Activated CD8-positive, alpha-beta memory T cell treated with anti-CD3 and anti-CD28 coated beads, Interleukin-2, amount 50 U/mL, for 48 hours (primary cell): Measurements from ENCODE around the gene CHCHD6.

Experiments used
- DNase-seq: peaks from one replicate; pipeline ENCODE4 v3.0.0-alpha.2; 2020

Gene CHCHD6

DNA sequence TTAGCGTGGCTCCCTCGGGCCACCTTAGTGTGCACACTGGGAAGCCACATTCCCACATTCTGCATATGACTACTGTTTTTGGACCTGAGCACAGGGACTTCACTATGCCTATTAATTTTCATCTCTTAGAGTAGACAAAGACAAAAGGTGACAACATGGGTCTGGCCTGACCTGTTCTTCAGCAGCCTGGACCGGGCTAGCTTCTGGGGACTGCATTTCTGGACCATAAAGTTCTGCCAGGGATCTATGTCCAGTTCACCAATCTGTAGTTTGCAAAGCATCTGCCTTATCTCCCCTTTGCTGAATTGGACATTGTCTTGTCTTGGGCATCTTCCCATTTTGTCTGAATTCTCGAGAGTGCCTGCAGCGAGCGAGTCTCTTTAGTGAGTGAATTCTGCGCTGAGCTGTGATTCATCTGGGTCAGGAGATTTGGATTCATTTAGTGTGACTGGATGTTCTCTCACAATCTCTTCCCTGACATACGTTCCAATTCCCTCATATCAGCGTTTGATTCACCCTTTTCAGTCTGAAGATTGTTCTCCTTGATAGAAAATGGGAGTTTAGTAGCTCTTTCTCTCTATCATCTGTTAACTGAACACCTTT, 166.7 kb downstream of the CHCHD6 start:
- no peak for DNase-seq

DNA sequence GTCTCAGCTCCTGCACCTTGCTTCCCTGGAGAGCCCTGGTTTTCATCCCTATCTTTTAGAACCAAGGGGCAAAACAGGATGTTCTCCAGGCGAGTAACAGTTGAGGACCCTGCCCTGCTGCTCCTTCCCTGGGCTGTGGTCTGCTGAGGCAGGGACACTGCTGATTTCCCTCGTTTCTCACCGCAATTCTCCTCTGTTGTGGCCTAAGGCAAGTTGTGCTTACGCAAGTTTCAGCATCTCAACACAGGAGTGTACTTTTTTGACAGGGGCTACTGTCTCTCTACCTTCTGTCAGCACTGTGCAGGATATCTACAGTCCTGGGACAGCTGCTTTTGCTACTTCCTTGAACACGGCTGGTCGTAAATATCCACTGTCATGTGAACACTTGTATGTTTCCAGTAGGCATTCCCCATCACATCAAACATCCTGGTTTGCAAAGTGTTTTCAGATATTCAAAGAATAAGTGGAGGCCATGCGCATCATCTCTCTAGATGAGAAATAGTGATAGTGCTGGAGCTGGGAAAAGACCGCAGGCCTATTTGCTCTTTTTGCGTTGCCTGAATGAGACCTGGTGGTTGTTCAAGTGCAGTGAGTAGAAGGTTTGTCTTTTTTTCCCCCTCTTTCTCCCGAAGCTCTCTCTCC, 168.8 kb downstream of the CHCHD6 start:
- no peak for DNase-seq

DNA sequence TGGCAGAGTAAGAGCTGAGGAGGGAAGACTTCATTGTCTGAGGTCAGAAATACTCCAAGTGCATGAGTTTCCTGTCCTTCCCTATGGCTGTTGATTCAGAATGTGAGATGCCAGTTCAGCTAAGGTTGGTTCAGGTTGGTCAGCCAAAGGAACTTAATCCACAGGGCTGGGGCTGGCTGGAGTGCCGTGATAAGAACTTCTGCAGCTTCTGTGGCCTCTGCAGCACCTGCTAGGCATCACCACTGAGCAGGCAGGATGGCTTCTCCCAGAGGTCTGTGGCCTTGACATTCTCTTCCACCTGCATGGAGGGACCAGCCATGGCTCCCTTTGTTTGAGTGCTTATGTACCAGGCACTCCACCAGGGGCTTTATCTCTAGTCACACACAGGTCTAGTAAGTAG, 169.4 kb downstream of the CHCHD6 start:
- no peak for DNase-seq

DNA sequence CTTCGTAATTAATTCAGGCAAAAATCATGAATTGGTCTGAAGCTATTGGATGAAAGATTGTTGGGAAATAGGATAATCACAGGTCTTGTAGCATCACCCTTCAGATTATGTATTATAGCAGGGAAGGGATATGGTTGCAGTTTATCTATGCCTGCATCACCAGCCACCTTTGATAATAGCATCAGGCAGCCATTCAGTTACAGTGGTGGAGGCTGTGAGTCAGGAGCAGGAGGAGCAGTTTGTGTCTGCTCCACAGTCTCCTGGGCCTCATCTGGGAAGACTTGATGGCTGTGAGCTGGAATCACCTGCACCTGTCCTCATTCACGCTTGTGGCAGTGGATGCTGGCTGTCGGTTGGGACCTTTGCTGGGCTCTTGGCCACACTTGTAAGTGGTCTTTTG, 174.6 kb downstream of the CHCHD6 start:
- no peak for DNase-seq

DNA sequence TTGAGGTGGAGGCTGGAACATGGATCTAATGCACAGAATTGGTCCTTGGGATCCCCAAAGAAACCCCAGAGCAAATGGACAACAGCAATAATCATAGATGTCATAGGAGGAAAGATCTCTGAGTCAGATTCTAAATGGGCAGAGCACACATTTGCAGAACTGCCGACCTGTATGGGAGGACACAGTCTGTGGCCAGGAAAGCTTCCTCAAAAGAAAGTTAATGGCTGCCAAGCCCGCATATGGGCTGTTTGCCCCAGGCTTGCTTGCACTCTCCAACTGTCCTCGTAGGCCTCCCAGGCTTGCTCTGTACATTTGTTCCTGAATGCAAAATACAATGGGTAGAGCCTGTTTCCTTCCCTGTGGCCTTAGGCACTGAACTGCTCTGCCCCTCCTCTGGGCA, 176.9 kb downstream of the CHCHD6 start:
- DNase-seq = no peak

DNA sequence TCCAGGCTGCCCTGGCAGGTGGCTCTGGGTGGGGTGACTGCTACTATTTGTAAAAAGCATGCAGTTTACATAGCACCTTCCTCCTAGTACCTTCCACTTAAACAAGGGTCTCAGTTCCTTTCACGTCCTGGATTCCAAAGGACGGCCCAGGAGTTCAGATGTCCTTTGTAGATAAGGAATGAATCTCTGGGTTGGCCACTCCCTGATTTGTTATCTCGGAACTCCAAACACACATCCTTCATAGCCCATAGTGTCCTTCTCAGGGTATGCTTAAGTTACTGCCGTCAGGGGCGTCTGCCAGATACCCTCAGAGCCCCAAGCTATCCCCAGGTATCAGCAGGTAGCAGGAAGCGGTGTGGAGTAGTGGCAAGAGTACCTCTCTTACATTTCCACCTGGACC, 177.8 kb downstream of the CHCHD6 start:
- no peak for DNase-seq

DNA sequence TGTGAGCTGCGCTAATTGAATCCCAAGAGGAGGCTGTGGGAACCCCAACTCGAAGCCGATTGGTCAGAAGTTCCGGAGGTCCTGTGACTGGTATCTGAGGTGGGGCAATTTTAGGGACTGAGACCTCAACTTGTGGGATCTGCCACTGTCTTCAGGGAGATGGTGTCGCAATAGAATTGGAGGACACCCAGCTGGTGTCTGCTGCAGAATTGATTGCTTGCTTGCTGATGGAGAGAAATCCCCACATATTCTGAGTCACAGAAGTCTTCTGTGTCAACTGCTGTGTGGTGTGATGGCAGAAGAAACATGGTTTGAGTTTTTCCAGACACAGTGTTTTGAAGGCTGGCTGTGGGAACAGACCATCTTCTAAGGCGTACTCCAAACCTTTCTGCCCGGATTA, 179.2 kb downstream of the CHCHD6 start:
- no peak for DNase-seq

DNA sequence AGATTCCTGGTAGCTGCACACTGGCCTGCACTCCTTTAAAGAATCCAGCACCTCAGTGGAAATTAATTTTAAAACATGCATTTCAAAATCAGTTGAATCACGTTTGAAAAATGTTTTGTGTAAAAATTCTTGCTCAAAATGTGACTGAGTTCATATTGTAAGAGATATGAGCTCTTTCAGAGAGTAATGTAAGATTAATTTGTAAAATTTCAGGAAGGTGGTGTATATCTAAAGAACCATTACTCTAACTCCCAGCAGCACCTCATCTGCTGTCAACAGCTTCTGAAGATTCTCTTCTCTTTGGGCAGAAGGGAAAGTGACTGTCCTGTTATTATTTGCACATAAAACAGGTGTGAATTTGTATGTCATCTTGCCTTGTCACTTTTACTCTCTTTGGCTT, 181.4 kb downstream of the CHCHD6 start:
- no peak for DNase-seq

DNA sequence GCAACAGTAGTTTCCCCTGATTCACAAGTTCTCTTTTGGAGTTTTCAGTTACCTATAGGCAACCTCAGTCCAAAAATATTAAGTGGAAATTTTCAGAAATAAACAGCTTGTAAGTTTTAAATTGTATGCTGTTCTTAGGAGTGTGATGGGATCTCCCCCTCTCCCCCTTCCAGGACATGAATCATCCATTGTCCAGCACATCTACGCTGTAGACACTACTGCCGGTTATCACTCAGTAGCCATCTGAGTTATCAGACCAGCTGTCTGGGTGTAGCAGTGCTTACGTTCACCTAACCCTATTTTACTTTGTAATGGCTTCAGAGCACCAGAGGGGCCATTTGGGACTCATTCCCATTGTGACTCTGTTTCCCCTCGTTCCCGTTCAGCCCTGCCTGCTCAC, 182.2 kb downstream of the CHCHD6 start:
- no peak for DNase-seq

DNA sequence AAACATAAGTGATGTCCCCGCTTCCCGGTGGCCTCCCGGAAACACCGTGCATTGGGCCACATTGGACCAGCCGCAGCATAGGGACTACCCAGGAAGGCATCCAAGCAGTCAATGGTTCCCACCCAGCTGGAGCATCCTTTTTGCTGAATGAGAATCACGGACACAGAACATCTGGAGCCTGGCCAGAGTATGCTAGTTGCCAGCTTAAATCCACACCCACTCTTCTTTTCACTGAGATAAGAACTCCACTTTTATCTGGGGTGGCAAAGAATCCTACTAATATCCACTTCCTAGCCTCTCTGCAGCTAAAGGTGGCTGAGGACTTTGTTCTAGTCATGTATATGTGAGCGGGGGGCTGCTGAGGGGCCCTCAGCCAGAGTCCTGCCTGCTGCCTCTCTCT, 183.6 kb downstream of the CHCHD6 start:
- DNase-seq = no peak

DNA sequence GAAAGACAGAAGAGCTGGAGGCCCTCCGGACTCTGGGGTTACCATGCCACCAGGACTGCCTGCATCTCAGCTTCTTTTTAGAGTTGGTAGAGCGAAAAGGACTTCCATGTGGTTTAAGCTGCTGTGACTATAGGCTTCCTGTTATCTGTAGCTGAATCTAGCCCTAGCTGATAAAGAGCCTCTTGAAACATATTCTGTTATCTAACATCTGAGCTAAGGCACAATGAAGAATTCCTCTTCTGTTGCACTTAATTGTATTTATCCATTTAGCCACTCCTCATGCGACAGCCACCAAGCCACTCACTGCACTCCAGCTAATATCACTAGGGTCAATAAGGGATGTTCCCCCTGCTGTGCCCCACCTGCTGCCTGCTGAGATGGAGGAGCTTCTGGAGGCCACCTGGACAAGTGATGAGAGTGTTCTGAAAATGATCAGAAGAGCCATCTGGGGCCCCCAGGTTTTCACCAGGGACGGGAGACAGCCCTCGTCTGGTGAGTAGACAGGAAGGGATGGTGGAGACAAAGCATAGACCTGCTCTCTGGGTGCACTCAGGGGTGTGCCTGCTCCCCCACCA, 184.2 kb downstream of the CHCHD6 start:
- DNase-seq = no peak

DNA sequence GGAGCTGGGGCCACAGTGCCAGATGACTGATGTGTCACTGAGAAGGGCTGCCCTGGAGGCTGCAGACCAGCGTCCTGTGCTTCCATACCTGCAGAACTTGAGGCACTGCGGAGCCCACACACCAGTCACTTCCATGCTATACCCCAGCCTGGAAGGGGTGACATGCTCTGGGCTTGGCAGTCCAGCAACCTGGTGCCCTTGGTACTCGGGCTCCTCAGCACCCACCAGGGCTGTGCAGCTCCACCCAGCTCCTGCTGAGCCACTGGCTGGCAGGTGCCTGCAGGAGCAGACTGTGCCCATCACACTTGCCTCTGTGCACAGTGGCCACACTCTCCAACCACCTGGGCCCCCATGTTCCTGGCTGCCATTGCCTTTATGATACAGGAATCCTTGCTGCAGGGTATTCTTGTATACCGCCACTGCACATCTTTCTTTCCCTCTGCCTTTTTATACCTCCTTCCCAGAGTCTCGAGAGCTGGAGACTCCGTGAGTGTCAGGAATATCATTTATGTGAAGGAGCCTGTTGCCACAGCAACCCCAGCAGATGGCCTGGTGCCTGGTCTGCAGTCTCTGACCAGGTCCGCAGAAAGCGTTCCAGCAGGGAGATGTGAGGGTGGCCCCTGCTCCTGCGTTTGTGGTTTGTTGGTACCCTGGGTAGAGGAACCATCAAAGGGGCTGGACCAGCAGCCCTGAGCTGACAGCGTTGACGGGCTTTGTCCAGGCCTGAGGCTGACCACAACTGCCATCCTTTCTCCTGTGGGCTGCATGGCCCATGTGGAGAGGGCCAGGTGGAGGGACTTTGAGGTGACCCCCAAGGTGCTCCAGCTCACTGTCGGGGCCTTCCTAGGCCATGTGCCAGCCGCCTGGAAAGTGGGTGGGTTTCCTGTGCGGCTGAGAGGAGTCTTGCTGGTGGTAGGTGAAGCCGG, 185.5 kb downstream of the CHCHD6 start:
- DNase-seq = no peak

DNA sequence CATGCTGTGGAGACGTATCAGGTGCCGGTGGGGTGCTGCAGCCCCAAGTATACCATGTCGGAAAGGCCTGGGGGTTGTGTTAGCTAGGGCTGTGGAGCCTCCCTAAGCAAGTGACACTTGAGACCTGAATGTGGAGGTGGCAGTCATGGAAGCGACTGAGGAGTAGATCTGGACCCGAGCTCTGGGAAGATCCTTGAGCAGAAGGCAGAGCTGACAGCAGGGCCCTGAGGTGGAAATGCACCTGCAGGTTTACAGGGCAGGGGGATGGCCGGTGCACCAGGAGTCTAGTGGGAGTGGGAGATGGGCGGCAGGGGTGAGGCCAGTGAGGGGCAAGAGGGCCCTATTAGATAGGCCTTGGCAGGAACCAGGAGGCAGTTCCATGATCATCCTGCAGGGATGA, 187.1 kb downstream of the CHCHD6 start:
- DNase-seq = no peak

DNA sequence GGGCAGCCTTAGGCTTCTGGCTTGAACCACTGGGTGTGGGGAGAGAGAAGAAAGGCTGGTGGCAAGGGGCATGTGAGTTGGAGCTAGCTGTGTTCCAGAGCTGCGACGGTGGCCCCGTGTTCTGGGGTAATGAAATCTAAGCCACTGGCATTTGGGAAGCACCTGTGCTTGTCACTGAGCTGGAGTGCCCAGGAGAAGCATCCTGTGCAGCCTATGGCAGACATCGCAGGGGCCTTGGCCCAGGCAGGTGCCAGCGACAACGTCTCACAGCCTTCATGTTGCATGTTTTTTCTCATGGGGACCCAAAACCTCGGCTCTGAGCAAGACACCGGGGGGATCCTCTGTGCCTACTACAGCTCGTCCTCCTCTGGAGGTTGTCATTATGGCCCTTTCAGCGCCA, 187.8 kb downstream of the CHCHD6 start:
- DNase-seq = no peak

DNA sequence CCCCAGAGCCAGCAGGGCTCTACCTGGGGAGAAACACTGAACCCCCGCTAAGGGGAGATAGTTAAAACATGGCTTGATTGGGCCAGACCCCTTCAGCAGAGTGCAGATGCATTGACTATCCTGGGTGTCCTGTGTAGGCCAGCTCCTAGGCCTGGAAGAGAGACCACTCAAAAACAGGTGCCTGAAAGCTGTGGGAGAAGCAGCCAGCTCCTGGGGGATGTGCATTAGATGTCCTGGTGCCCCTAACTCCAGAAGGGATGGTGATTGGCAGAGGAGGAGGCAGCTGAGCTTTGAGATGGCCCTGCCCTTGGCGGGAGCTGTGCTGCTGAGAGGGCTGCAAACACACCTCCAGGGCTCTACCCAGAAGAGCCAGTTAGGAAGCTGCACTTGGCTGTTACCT, 189.6 kb downstream of the CHCHD6 start:
- DNase-seq = no peak

DNA sequence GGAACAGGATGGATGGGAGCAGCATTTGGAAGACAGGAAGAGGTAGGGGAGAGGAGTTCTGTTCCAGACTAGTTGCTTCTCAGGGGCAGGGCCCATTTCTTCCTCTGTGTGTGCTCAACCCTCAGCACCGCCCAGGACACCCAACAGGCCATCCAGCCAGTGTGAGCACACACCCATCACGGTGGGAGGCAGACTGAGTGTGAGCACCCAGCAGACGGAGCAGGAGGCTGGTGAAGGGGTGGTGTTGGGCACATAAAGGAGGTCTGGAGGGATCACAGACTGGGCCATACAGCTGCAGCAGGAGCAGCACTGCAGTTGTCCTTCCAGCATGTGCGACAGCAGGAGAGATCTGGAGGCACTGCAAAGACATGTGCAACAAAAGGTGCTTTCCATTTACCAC, 190.4 kb downstream of the CHCHD6 start:
- DNase-seq = no peak

DNA sequence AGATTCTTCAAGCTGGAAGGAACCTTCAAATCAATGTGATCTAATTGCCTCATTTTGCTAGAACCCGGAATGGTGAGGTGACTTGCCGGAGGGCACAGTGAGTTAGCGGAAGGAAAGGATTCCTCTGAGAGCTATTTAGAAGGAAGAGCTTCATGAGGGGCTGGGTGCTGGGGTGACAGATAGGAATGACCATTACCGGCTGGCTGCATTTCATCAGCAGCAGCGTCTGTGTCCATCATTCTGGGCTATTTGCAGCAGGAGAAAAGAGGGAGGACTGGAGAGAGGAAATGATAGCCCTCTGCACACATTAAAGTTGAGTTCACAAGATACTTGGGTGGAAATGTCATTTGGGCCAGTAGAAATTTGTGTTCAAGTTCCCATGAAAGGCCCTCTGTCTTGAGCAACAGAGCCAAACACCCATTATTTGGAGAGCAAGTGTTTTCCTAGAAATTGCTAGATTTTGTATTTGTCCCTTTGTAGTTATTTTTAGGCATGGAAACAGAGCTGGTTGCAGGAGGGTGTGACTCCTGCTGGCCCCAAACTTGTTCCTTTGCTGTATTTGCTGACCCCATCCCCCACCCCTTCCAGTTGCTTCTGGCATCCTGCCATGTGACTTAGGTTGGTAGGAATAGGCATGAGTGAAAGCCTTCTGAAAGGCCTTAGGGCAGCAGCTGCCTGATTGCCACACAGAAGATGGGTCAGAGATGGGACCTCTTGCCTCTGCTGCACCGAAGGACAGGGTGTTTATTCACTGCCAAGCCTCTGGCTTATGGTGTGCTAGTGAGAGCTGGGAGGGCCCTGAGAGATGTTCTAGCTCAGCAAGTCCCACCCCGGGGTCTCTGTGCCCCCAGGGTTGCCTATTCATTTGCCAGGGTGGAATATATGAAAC, 191.4 kb downstream of the CHCHD6 start:
- no peak for DNase-seq

DNA sequence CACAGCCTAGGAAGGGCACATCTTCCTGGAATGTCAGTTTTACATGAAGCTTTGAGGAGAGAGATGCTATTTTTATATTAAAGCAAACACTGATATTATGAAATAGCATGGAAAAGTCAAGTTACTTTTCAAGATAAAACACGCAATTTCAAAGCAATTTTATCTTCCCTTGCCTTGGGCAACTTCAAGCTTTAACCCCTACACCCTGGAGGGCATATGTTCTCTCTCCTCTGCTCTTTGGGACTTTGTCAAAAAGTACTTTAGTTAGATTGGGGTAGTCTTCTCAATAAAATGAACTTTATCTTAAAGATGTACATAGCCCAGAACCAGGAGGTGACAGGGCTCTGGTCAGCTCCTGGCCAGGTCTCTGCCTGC, 192.0 kb downstream of the CHCHD6 start:
- no peak for DNase-seq

DNA sequence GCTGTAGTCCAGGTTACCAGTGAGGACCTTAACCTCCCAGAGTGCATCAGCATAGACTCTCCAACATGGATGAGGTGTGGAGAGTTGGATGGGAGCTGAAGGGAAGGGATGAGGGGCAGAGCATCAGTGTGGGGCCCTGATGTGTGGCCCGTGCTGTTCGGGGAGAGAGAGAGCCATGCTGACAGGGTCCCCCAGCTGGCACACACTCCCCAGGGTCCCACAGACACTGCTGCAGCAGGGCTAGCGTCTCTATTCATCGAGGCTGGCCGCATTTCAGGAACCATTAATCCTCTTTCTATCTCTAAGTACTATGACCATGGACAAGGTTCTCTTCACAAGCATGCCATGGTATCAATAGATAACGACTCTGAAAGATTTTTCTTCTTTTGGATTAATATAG, 192.9 kb downstream of the CHCHD6 start:
- DNase-seq = no peak

DNA sequence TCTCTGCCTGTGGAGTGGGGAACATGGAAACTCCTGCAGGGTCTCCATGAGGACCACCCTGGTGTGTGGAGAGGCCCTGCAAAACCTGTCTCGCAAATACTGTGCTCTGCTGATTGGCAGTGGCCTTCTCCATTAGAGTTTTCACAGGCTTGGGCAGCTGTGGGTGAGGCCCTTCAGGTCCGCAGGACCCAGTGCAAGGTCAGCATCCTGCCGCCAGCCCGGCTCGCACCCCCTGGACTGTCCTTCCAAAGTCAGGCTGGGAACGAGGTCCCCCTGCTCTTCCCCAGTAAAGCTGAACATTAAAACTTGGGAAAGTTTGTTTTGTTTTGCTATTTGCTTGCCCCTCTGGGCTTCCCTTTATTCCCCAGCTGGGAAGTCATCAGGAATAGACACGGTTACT, 193.9 kb downstream of the CHCHD6 start:
- no peak for DNase-seq

DNA sequence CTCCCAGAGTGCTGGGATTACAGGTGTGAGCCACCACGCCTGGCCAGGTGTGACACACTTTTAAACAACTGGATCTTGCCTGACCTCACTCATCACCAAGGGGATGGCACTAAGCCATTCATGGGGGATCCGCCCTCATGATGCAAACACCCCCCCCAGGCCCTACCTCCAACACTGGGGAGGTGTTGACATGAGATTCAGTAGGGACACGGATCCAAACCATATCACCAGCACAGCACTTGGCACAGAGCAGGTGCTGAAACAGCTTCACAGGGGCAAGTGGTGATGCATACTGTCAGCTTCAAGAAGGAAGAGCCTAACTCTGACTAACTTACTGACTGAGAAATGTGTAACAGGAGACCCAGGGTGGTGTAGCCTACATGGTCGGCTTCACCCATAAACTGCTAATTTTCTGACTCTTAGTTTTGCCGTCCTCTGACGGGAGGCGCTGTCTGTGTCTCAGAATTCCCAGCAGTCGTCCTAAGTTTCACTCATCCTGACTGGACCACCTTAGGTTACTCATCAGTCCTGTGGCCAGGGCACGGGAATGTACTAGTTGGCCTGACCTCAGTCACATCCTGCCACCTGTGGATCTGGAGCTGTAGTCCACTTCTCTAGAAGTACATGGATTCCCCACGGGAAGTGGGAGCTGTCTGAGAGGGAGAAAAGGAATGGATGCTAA, 197.0 kb downstream of the CHCHD6 start:
- DNase-seq = no peak

DNA sequence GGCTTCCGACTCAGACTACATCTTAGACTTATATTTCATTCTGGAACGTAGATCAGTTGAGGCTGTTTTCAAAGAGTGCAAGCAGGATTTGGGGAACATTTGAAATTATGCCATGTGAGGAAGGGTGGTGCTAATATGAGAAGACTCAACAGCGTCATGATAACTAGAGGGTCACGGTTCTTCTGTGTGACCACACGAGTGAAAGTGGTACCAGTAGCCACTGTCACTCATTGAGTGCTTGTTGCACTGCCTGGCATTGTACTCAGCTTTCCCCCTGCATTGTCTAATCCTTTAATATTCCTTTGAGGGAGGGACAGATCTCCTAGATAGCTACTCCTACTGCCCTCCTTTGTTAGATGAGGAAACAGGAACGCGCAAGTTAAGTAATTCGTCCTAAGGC, 197.6 kb downstream of the CHCHD6 start:
- DNase-seq = no peak
